NCI-H187 treated with DMSO at 0.1 percent for 48 hours (cell line): ENCODE results near the gene UGT2B11.
"Not testable (repeated sequence)": the region's sequence is repeated elsewhere in the genome, so short reads cannot be mapped to it uniquely, and the experiment has no call there.

ENCODE experiments used
- DNase-seq: peaks from one replicate; lab custom pipeline; 2025; lab: John Stamatoyannopoulos, UW

The UGT2B11 gene

GRCh38 chr4:69214716-69215115, at the start of gene UGT2B11:
Gene UGT2B11, minus strand, starts transcription at chr4:69214748. Its CDS starts 26 bp downstream, at chr4:69214722.
- DNase-seq = no peak

- DNase-seq = not testable (repeated sequence)
These were observed 38.7 kb upstream of the UGT2B11 start for GRCh38 chr4:69253147-69253772.

- not testable (repeated sequence) for DNase-seq
These were observed 36.3 kb upstream of the UGT2B11 start for GRCh38 chr4:69250884-69251283.

- not testable (repeated sequence) for DNase-seq
These were observed 28.2 kb upstream of the UGT2B11 start for GRCh38 chr4:69242562-69243240.

GRCh38 chr4:69241746-69242145, 27.2 kb upstream of the UGT2B11 start:
- DNase-seq = not testable (repeated sequence)

GRCh38 chr4:69240787-69241186, 26.2 kb upstream of the UGT2B11 start:
- not testable (repeated sequence) for DNase-seq

- no peak for DNase-seq
These were observed 25.1 kb upstream of the UGT2B11 start for GRCh38 chr4:69239557-69240168.

- no peak for DNase-seq
These were observed 24.5 kb upstream of the UGT2B11 start for GRCh38 chr4:69239092-69239491.

- DNase-seq = no peak
These were observed 10.3 kb upstream of the UGT2B11 start for GRCh38 chr4:69224891-69225290.

- DNase-seq = not testable (repeated sequence)
These were observed 8.7 kb upstream of the UGT2B11 start for GRCh38 chr4:69223277-69223676.

- DNase-seq = not testable (repeated sequence)
These were observed 3.9 kb upstream of the UGT2B11 start for GRCh38 chr4:69218491-69218890.

- DNase-seq = no peak
These were observed 3.6 kb downstream of the UGT2B11 start for GRCh38 chr4:69210911-69211310.

- not testable (repeated sequence) for DNase-seq
These were observed 16.0 kb downstream of the UGT2B11 start for GRCh38 chr4:69198506-69198905.

- DNase-seq = no peak
These were observed 18.2 kb downstream of the UGT2B11 start for GRCh38 chr4:69196209-69196965.

GRCh38 chr4:69194166-69194565, 20.4 kb downstream of the UGT2B11 start:
- DNase-seq = no peak

GRCh38 chr4:69191905-69192304, 22.6 kb downstream of the UGT2B11 start:
- not testable (repeated sequence) for DNase-seq

GRCh38 chr4:69190621-69191020, 23.9 kb downstream of the UGT2B11 start:
- not testable (repeated sequence) for DNase-seq

GRCh38 chr4:69181519-69182169, 32.9 kb downstream of the UGT2B11 start:
- not testable (repeated sequence) for DNase-seq

GRCh38 chr4:69179817-69180216, 34.7 kb downstream of the UGT2B11 start:
- not testable (repeated sequence) for DNase-seq

GRCh38 chr4:69178751-69179205, 35.8 kb downstream of the UGT2B11 start:
- DNase-seq = not testable (repeated sequence)

- peak; percentile 22 for DNase-seq
These were observed 44.1 kb downstream of the UGT2B11 start for GRCh38 chr4:69170233-69171134.
